Measurements from ENCODE around the gene FLVCR2.
A peak's percentile ranks its signal among the peaks of the same experiment; 100 is the strongest.

FLVCR2 gene

GRCh38 chr14:75566321-75566720, 12.1 kb upstream of the FLVCR2 start:
- peak; percentile 89 for ATAC-seq
- peak; percentile 36 to 80 for DNase-seq (ENCODE audit: low spot score in 2 of 2)
- H3K36me3 Mint-ChIP-seq = peaks cover 19% of the 10 kb centered on the region
- H3K9me3 Mint-ChIP-seq = peaks cover 2% of the 10 kb centered on the region
- peak overlapping the region; percentile 99 for H3K27ac Mint-ChIP-seq
- H3K4me1 Mint-ChIP-seq = peaks cover 85% of the 10 kb centered on the region
- peak overlapping the region; percentile 75 for H3K4me3 Mint-ChIP-seq

- Mint-ChIP-seq H3K4me3 (peak overlapping the region; percentile 75), H3K27ac (peak overlapping the region; percentile 99), H3K4me1 (peaks cover 85% of the 10 kb centered on the region), H3K36me3 (peaks cover 17% of the 10 kb centered on the region), H3K9me3 (peaks cover 2% of the 10 kb centered on the region)
- ATAC-seq = no peak
- DNase-seq (ENCODE audit: low spot score in 2 of 2) = no peak
These were observed 11.7 kb upstream of the FLVCR2 start for GRCh38 chr14:75566752-75567151.

GRCh38 chr14:75568140-75568539, 10.3 kb upstream of the FLVCR2 start:
- ATAC-seq (no peak), DNase-seq (ENCODE audit: low spot score in 2 of 2) (no peak)
- Mint-ChIP-seq H3K4me3 (peak overlapping the region; percentile 75), H3K9me3 (peaks cover 2% of the 10 kb centered on the region), H3K27ac (peak overlapping the region; percentile 99), H3K36me3 (peaks cover 18% of the 10 kb centered on the region), H3K4me1 (peaks cover 78% of the 10 kb centered on the region)

- H3K9me3 Mint-ChIP-seq = peaks cover 2% of the 10 kb centered on the region
- peak in 1 of 2 donors; percentile 70 for DNase-seq (ENCODE audit: low spot score in 2 of 2)
- peak; percentile 65 for ATAC-seq
- peak overlapping the region; percentile 75 for H3K4me3 Mint-ChIP-seq
- peaks cover 18% of the 10 kb centered on the region for H3K36me3 Mint-ChIP-seq
- peak overlapping the region; percentile 99 for H3K27ac Mint-ChIP-seq
- peaks cover 77% of the 10 kb centered on the region for H3K4me1 Mint-ChIP-seq
These were observed 9.6 kb upstream of the FLVCR2 start for GRCh38 chr14:75568791-75569190.

GRCh38 chr14:75570797-75571196, 7.6 kb upstream of the FLVCR2 start:
- Mint-ChIP-seq H3K4me3 (no peak overlapping the region), H3K4me1 (peaks cover 64% of the 10 kb centered on the region), H3K27ac (peak overlapping the region; percentile 82), H3K9me3 (peaks cover 2% of the 10 kb centered on the region), H3K36me3 (peaks cover 18% of the 10 kb centered on the region)
- peak in 1 of 2 donors; percentile 63 for DNase-seq (ENCODE audit: low spot score in 2 of 2)
- peak; percentile 33 for ATAC-seq

GRCh38 chr14:75572104-75572503, 6.3 kb upstream of the FLVCR2 start:
- H3K9me3 Mint-ChIP-seq = no peaks in the 10 kb centered on the region
- peak overlapping the region; percentile 11 for H3K27ac Mint-ChIP-seq
- H3K4me1 Mint-ChIP-seq = peaks cover 55% of the 10 kb centered on the region
- H3K4me3 Mint-ChIP-seq = no peak overlapping the region
- peaks cover 6% of the 10 kb centered on the region for H3K36me3 Mint-ChIP-seq
- ATAC-seq (no peak), DNase-seq (ENCODE audit: low spot score in 2 of 2) (no peak)

GRCh38 chr14:75577090-75577489, 1.3 kb upstream of the FLVCR2 start:
- Mint-ChIP-seq H3K4me1 (peaks cover 30% of the 10 kb centered on the region), H3K27ac (peak overlapping the region; percentile 80), H3K4me3 (no peak overlapping the region), H3K9me3 (no peaks in the 10 kb centered on the region), H3K36me3 (peaks cover 6% of the 10 kb centered on the region)
- DNase-seq (ENCODE audit: low spot score in 2 of 2) = no peak
- ATAC-seq = peak; percentile 9

GRCh38 chr14:75577729-75578101, 705 bp upstream of the FLVCR2 start:
- peak; percentile 93 for ATAC-seq
- H3K27ac Mint-ChIP-seq = peak overlapping the region; percentile 80
- DNase-seq (ENCODE audit: low spot score in 2 of 2) = peak; percentile 58 to 86
- peaks cover 27% of the 10 kb centered on the region for H3K4me1 Mint-ChIP-seq
- no peak overlapping the region for H3K4me3 Mint-ChIP-seq
- H3K9me3 Mint-ChIP-seq = no peaks in the 10 kb centered on the region
- H3K36me3 Mint-ChIP-seq = no peaks in the 10 kb centered on the region

GRCh38 chr14:75578786-75579337, 442 bp downstream of the FLVCR2 start:
- H3K4me1 Mint-ChIP-seq = peaks cover 27% of the 10 kb centered on the region
- H3K36me3 Mint-ChIP-seq = no peaks in the 10 kb centered on the region
- H3K9me3 Mint-ChIP-seq = no peaks in the 10 kb centered on the region
- H3K4me3 Mint-ChIP-seq = no peak overlapping the region
- ATAC-seq (no peak), DNase-seq (ENCODE audit: low spot score in 2 of 2) (no peak)
- no peak overlapping the region for H3K27ac Mint-ChIP-seq

GRCh38 chr14:75579338-75579864, 981 bp downstream of the FLVCR2 start:
- Mint-ChIP-seq H3K4me3 (no peak overlapping the region), H3K9me3 (no peaks in the 10 kb centered on the region), H3K27ac (no peak overlapping the region), H3K36me3 (no peaks in the 10 kb centered on the region), H3K4me1 (peaks cover 27% of the 10 kb centered on the region)
- no peak for DNase-seq (ENCODE audit: low spot score in 2 of 2)
- ATAC-seq = no peak

- Mint-ChIP-seq H3K4me1 (peaks cover 27% of the 10 kb centered on the region), H3K4me3 (no peak overlapping the region), H3K9me3 (no peaks in the 10 kb centered on the region), H3K36me3 (no peaks in the 10 kb centered on the region), H3K27ac (no peak overlapping the region)
- DNase-seq (ENCODE audit: low spot score in 2 of 2) (no peak), ATAC-seq (no peak)
These were observed 1.5 kb downstream of the FLVCR2 start for GRCh38 chr14:75579882-75580281.

- Mint-ChIP-seq H3K27ac (no peak overlapping the region), H3K9me3 (peaks cover 2% of the 10 kb centered on the region), H3K4me3 (no peak overlapping the region), H3K4me1 (no peaks in the 10 kb centered on the region), H3K36me3 (no peaks in the 10 kb centered on the region)
- ATAC-seq = no peak
- no peak for DNase-seq (ENCODE audit: low spot score in 2 of 2)
These were observed 9.0 kb downstream of the FLVCR2 start for GRCh38 chr14:75587388-75587787.

GRCh38 chr14:75589931-75590330, 11.5 kb downstream of the FLVCR2 start:
- Mint-ChIP-seq H3K4me3 (no peak overlapping the region), H3K27ac (no peak overlapping the region), H3K9me3 (peaks cover 2% of the 10 kb centered on the region), H3K4me1 (no peaks in the 10 kb centered on the region), H3K36me3 (no peaks in the 10 kb centered on the region)
- ATAC-seq (no peak), DNase-seq (ENCODE audit: low spot score in 2 of 2) (no peak)

GRCh38 chr14:75591331-75591946, 13.0 kb downstream of the FLVCR2 start:
- DNase-seq (ENCODE audit: low spot score in 2 of 2) (no peak), ATAC-seq (no peak)
- Mint-ChIP-seq H3K27ac (no peak overlapping the region), H3K36me3 (no peaks in the 10 kb centered on the region), H3K4me3 (no peak overlapping the region), H3K9me3 (peaks cover 2% of the 10 kb centered on the region), H3K4me1 (no peaks in the 10 kb centered on the region)

GRCh38 chr14:75591987-75592575, 13.7 kb downstream of the FLVCR2 start:
- H3K27ac Mint-ChIP-seq = no peak overlapping the region
- no peaks in the 10 kb centered on the region for H3K36me3 Mint-ChIP-seq
- peaks cover 2% of the 10 kb centered on the region for H3K9me3 Mint-ChIP-seq
- H3K4me1 Mint-ChIP-seq = no peaks in the 10 kb centered on the region
- no peak for DNase-seq (ENCODE audit: low spot score in 2 of 2)
- H3K4me3 Mint-ChIP-seq = no peak overlapping the region
- ATAC-seq = no peak

GRCh38 chr14:75595226-75595625, 16.8 kb downstream of the FLVCR2 start:
- DNase-seq (ENCODE audit: low spot score in 2 of 2) (no peak), ATAC-seq (no peak)
- Mint-ChIP-seq H3K4me1 (no peaks in the 10 kb centered on the region), H3K9me3 (peaks cover 2% of the 10 kb centered on the region), H3K36me3 (no peaks in the 10 kb centered on the region), H3K4me3 (no peak overlapping the region), H3K27ac (no peak overlapping the region)

All from stimulated activated effector memory CD8-positive, alpha-beta T cell treated with anti-CD3 and anti-CD28 coated beads, Interleukin-12 subunit alpha, Interleukin-12 subunit beta, amount 100 ng/mL, for 72 hours (primary cell).